ENCODE results near the gene GM2A. TPM values are rescaled to one million over a fixed set of nuclear protein-coding genes. Genes with fewer than 3 reads are reported as not detected.

Gene GM2A
- total and polyA plus RNA-seq, 2 of the 13 experiments (the other 11 are each of a cell fraction or from before 2014, with no cell fraction given), result 14.6 to 29.6 TPM

DNA sequence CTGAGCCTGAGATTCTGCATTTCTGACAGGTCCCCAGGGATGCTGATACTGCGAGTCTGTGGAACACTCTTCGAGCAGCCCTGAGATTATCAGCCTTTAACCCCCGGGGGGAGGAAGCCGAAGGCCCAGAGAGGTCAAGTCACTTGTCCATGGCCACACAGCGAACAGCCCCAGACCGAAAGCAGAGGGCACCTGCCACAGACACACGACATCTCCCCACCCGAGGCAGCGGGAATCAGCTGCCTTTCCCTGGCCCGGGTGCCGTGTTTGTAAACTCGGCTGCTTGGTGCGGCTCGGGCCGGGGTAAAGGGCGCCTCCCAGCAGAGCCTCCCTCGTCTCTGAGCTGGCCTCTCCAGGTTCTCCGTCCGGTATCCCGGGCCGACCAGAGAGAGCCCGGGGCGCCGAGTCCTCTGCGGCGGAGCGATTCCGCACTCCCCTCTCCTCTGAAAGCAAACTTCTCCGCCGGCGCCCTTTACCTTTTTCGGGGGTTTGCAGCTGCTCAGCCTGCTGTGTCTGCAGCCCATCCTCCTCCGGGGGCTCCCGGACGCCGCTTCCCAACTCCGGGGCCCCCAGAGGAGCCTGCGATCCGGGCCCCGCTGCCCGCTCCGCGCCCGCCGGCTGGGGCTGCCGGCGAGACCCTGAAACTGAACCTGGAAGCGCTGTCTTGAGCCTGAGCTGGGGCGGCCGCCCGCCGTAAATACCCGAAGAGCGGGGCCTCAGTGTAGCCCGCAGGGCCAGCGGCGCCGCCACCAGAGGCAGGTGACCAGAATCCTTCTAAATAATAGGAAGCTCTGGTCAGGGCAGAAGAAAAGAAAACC lies 29.3 kb upstream of the GM2A start, which contains the start of gene CCDC69 (continued):
- TF ChIP-seq, protein P1, sequence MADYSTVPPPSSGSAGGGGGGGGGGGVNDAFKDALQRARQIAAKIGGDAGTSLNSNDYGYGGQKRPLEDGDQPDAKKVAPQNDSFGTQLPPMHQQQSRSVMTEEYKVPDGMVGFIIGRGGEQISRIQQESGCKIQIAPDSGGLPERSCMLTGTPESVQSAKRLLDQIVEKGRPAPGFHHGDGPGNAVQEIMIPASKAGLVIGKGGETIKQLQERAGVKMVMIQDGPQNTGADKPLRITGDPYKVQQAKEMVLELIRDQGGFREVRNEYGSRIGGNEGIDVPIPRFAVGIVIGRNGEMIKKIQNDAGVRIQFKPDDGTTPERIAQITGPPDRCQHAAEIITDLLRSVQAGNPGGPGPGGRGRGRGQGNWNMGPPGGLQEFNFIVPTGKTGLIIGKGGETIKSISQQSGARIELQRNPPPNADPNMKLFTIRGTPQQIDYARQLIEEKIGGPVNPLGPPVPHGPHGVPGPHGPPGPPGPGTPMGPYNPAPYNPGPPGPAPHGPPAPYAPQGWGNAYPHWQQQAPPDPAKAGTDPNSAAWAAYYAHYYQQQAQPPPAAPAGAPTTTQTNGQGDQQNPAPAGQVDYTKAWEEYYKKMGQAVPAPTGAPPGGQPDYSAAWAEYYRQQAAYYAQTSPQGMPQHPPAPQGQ (CRISPR knock-in tag; IDR thresholded peaks at IDR 0.05; ENCODE audit: borderline replicate concordance), result no peak
- TF ChIP-seq ZKSCAN5 (CRISPR knock-in tag; IDR thresholded peaks at IDR 0.05), result no peak
- TF ChIP-seq KLF16 (CRISPR knock-in tag; IDR thresholded peaks at IDR 0.05), result no peak
- TF ChIP-seq ZNF333 (CRISPR knock-in tag; IDR thresholded peaks at IDR 0.05; ENCODE audit: borderline replicate concordance), result no peak
- TF ChIP-seq NFIC (IDR thresholded peaks at IDR 0.05; ENCODE audit: low read length), result no peak
- TF ChIP-seq ZNF670 (CRISPR knock-in tag; IDR thresholded peaks at IDR 0.05; ENCODE audit: borderline replicate concordance), result no peak
- TF ChIP-seq ZNF773 (CRISPR knock-in tag; IDR thresholded peaks at IDR 0.05; ENCODE audit: borderline replicate concordance), result no peak; the same call in 1 of the 2 replicates
- TF ChIP-seq, protein P2, sequence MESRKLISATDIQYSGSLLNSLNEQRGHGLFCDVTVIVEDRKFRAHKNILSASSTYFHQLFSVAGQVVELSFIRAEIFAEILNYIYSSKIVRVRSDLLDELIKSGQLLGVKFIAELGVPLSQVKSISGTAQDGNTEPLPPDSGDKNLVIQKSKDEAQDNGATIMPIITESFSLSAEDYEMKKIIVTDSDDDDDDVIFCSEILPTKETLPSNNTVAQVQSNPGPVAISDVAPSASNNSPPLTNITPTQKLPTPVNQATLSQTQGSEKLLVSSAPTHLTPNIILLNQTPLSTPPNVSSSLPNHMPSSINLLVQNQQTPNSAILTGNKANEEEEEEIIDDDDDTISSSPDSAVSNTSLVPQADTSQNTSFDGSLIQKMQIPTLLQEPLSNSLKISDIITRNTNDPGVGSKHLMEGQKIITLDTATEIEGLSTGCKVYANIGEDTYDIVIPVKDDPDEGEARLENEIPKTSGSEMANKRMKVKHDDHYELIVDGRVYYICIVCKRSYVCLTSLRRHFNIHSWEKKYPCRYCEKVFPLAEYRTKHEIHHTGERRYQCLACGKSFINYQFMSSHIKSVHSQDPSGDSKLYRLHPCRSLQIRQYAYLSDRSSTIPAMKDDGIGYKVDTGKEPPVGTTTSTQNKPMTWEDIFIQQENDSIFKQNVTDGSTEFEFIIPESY (CRISPR knock-in tag; IDR thresholded peaks at IDR 0.05), result no peak
- no peak for TF ChIP-seq ZNF329 (CRISPR knock-in tag; IDR thresholded peaks at IDR 0.05; ENCODE audit: low read depth)
- TF ChIP-seq PRPF4 (IDR thresholded peaks at IDR 0.05; ENCODE audit: low read depth, low read length, poor library complexity, severe bottlenecking), result no peak
- TF ChIP-seq, protein P3, sequence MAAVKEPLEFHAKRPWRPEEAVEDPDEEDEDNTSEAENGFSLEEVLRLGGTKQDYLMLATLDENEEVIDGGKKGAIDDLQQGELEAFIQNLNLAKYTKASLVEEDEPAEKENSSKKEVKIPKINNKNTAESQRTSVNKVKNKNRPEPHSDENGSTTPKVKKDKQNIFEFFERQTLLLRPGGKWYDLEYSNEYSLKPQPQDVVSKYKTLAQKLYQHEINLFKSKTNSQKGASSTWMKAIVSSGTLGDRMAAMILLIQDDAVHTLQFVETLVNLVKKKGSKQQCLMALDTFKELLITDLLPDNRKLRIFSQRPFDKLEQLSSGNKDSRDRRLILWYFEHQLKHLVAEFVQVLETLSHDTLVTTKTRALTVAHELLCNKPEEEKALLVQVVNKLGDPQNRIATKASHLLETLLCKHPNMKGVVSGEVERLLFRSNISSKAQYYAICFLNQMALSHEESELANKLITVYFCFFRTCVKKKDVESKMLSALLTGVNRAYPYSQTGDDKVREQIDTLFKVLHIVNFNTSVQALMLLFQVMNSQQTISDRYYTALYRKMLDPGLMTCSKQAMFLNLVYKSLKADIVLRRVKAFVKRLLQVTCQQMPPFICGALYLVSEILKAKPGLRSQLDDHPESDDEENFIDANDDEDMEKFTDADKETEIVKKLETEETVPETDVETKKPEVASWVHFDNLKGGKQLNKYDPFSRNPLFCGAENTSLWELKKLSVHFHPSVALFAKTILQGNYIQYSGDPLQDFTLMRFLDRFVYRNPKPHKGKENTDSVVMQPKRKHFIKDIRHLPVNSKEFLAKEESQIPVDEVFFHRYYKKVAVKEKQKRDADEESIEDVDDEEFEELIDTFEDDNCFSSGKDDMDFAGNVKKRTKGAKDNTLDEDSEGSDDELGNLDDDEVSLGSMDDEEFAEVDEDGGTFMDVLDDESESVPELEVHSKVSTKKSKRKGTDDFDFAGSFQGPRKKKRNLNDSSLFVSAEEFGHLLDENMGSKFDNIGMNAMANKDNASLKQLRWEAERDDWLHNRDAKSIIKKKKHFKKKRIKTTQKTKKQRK (IDR thresholded peaks at IDR 0.05; ENCODE audit: low read length), result no peak
